K562 (cell line): ENCODE data around the gene CADM2. TPM values are rescaled to one million over a fixed set of nuclear protein-coding genes. Genes with fewer than 3 reads are reported as not detected.

ENCODE experiments used
- ATAC-seq: fragments of 200-7000 bp; cut with Tn5 transposase; 3 replicates; pipeline ENCODE4 v1.9.1; 2020; ENCODE audit warnings: moderate library complexity
- BruUV-seq: library from RNA; stranded (reverse); fragments of 400-500 nt; replicated peaks from 2 replicates; lab custom pipeline; 2021; lab: Mats Ljungman, UMichigan
- CTCF ChIA-PET: fragments of 300-600 bp; formaldehyde crosslinking; extraction: SDS; loops from one replicate; lab custom pipeline; 2021; ENCODE audit warnings: low intra/inter-chr PET ratio; lab: Yijun Ruan, JAX
- POLR2A ChIA-PET: fragments of 300-600, 350-650 bp; sonication (Branson Sonifier 250); formaldehyde crosslinking; extraction: SDS; loops from one replicate; lab custom pipeline; 2021; ENCODE audit warnings: antibody characterized with exemption, inconsistent platforms; lab: Yijun Ruan, JAX
- DNase-seq, 4 experiments: peaks; one replicate each; pipeline versions ENCODE4 v3.0.0 to v3.0.0-alpha.2; 2011 to 2018; ENCODE audit warnings: low spot score in 3 of 4, mixed read lengths in 3 of 4; ENCODE audit errors: extremely low read depth in 1 of 4
- FAIRE-seq: peaks from 2 replicates; lab custom pipeline; 2011; peaks lifted over from hg19 to GRCh38; lab: Jason Lieb, UNC
- H2AFZ ChIP-seq: 2 replicates; pipeline ENCODE4 v1.6.0; 2011; ENCODE audit warnings: low read depth, low read length, control low read depth, inconsistent platforms
- H3K27ac ChIP-seq: fragments of 200-600 bp; 3 replicates; pipeline ENCODE4 v1.8.0; 2011; ENCODE audit warnings: low read depth, mild to moderate bottlenecking, control low read depth, inconsistent platforms, low read length, moderate library complexity, mixed read lengths; ENCODE audit errors: extremely low read depth
- H3K27me3 ChIP-seq, 2 experiments: fragments of 300-600 bp in 1 of 2; 2 replicates in 1 of 2; 3 replicates in 1 of 2; pipeline versions ENCODE4 v1.6.0 to v1.8.0; 2011; ENCODE audit warnings: inconsistent platforms in 2 of 2, low read length in 2 of 2, mild to moderate bottlenecking in 1 of 2, mixed read lengths in 1 of 2, moderate library complexity in 1 of 2; ENCODE audit not compliant: control insufficient read depth in 2 of 2, insufficient read depth in 2 of 2
- H3K36me3 ChIP-seq: fragments of 300-600 bp; 3 replicates; pipeline ENCODE4 v1.8.0; 2011; ENCODE audit warnings: mild to moderate bottlenecking, low read length, inconsistent platforms; ENCODE audit not compliant: control insufficient read depth, insufficient read depth
- H3K4me1 ChIP-seq, 2 experiments: fragments of 200-600 bp in 1 of 2; replicated peaks in 1 of 2; 2 replicates in 1 of 2; 3 replicates in 1 of 2; pipeline versions ENCODE4 v1.5.1 to v1.8.0; 2011; ENCODE audit warnings: inconsistent platforms in 2 of 2, low read length in 2 of 2, mild to moderate bottlenecking in 1 of 2, mixed read lengths in 1 of 2, moderate library complexity in 1 of 2; ENCODE audit not compliant: control insufficient read depth in 2 of 2, insufficient read depth in 2 of 2
- H3K4me2 ChIP-seq: 2 replicates; pipeline ENCODE4 v1.6.1; 2011; ENCODE audit warnings: low read length, control low read depth, inconsistent platforms, mixed read lengths; ENCODE audit not compliant: insufficient read depth
- H3K4me3 ChIP-seq: fragments of 200-600 bp; sonication (generic), shearing (Covaris generic); 2 replicates; pipeline ENCODE4 v1.5.1; 2016; ENCODE audit warnings: control low read depth, inconsistent platforms
- H3K79me2 ChIP-seq: fragments of 200-600 bp; 3 replicates; pipeline ENCODE4 v1.8.0; 2011; ENCODE audit warnings: low read length, inconsistent platforms; ENCODE audit not compliant: control insufficient read depth, insufficient read depth
- H3K9ac ChIP-seq, 2 experiments: 2 replicates each; pipeline versions ENCODE4 v1.6.0 to v1.6.1; 2011; ENCODE audit warnings: low read depth in 2 of 2, low read length in 2 of 2, control low read depth in 1 of 2, inconsistent platforms in 1 of 2, mild to moderate bottlenecking in 1 of 2, mixed read lengths in 1 of 2; ENCODE audit not compliant: insufficient read depth in 1 of 2
- H3K9me1 ChIP-seq: one replicate; pipeline ENCODE4 v1.6.0; 2011; ENCODE audit warnings: inconsistent platforms, mild to moderate bottlenecking, low read length, moderate library complexity; ENCODE audit not compliant: control insufficient read depth, insufficient read depth
- H3K9me3 ChIP-seq: replicated peaks from 2 replicates; pipeline ENCODE4 v1.5.1; 2011; ENCODE audit warnings: low read depth, low read length, inconsistent platforms; ENCODE audit not compliant: control insufficient read depth, insufficient read depth
- H4K20me1 ChIP-seq: replicated peaks from 2 replicates; pipeline ENCODE4 v1.6.1; 2011; ENCODE audit warnings: low read length, inconsistent platforms, mixed read lengths; ENCODE audit not compliant: control insufficient read depth, insufficient read depth
- CBX2 ChIP-seq: fragments of 200-600 bp; sonication (generic); IDR thresholded peaks from one replicate; pipeline ENCODE4 v1.6.1; 2012; ENCODE audit warnings: mild to moderate bottlenecking, low read length, inconsistent platforms; ENCODE audit not compliant: insufficient read depth, poor library complexity, severe bottlenecking
- CREB3 ChIP-seq: fragments of 450-650 bp; conservative IDR thresholded peaks from 2 replicates; pipeline ENCODE4 v1.6.1; 2016; ENCODE audit warnings: missing genetic modification characterization, low read depth, mild to moderate bottlenecking, missing compliant biosample characterization, moderate library complexity
- HNRNPL ChIP-seq: fragments of 200-400 bp; formaldehyde crosslinking; IDR thresholded peaks from 2 replicates; pipeline ENCODE4 v1.6.1; 2017; ENCODE audit warnings: low read depth, mild to moderate bottlenecking, low read length
- IRF1 ChIP-seq: sonication (generic); formaldehyde crosslinking; IDR thresholded peaks from 2 replicates; pipeline ENCODE4 v1.8.0; 2022; ENCODE audit warnings: missing genetic modification reagents, mild to moderate bottlenecking, borderline replicate concordance
- NFIX ChIP-seq: fragments of 250-450 bp; sonication (Bioruptor Pico); IDR thresholded peaks from 2 replicates; pipeline ENCODE4 v1.4.0; 2020; ENCODE audit warnings: low read depth, mild to moderate bottlenecking, moderate library complexity
- PRPF4 ChIP-seq: fragments of 200-400 bp; formaldehyde crosslinking; IDR thresholded peaks from one replicate; pipeline ENCODE4 v1.6.1; 2017; ENCODE audit warnings: low read length, low read depth, mild to moderate bottlenecking; ENCODE audit not compliant: insufficient read depth, poor library complexity, severe bottlenecking
- ZBTB33 ChIP-seq: sonication (generic); formaldehyde crosslinking; IDR thresholded peaks from 2 replicates; pipeline ENCODE4 v1.8.1; 2023; ENCODE audit warnings: mild to moderate bottlenecking, missing genetic modification reagents
- ZNF318 ChIP-seq, 2 experiments: fragments of 450-650 bp; IDR thresholded peaks; 2 replicates each; pipeline ENCODE4 v1.6.1; 2016; ENCODE audit warnings: mild to moderate bottlenecking in 2 of 2, borderline replicate concordance in 1 of 2, low read depth in 1 of 2, moderate library complexity in 1 of 2
- WGBS: fragments of 100-300 bp; shearing (Covaris generic); methylation state at CpG from one replicate; pipeline ENCODE4 v1.1.6; 2016; ENCODE audit warnings: low coverage, mixed read lengths; ENCODE audit not compliant: insufficient coverage; ENCODE audit errors: missing lambda C conversion rate; 5-methylcytosine and 5-hydroxymethylcytosine counted together
- in situ Hi-C: fragments of 300-500 bp; cut with MboI; formaldehyde crosslinking; loops from 4 replicates; pipeline ENCODE4 v1.15.0; 2018; ENCODE audit warnings: inconsistent platforms, mixed read lengths
- intact Hi-C: fragments of 100-400 bp; cut with micrococcal nuclease; formaldehyde crosslinking; loops from 2 replicates; pipeline ENCODE4 v1.14.2; 2022
- polyA plus RNA-seq, 8 experiments: library from polyadenylated mRNA; depleted of rRNA in 4 of 8; stranded (reverse) in 5 of 8; unstranded in 3 of 8; fragments of >200 nt; fragmentation: Nextera tagmentation in 2 of 8; fragmentation: Illumina TruSeq in 1 of 8; extraction: Ambion mirVana in 2 of 8; extraction: Trizol in 1 of 8; gene quantifications; 2 replicates each; pipeline versions ENCODE4 v1.2.1 to v1.2.3, GENCODE V29; 2011 to 2014; ENCODE audit warnings: inconsistent platforms in 1 of 8, missing spikeins in 1 of 8
- total RNA-seq, 7 experiments: library from RNA; depleted of rRNA in 6 of 7; stranded (reverse); fragments of >200 nt in 6 of 7; fragmentation: Illumina TruSeq in 2 of 7; extraction: Trizol in 2 of 7; gene quantifications; 2 replicates each; pipeline versions ENCODE4 v1.2.1 to v1.2.3, GENCODE V29; 2011 to 2021; ENCODE audit warnings: low replicate concordance in 1 of 7

CADM2 gene
- total and polyA plus RNA-seq, 9 of the 15 experiments (the other 6 are each of a cell fraction or from before 2014, with no cell fraction given), result 0.11 to 3.2 (median 0.95) TPM

GRCh38 chr3:85244091-85244490, 285.3 kb downstream of the CADM2 start:
- Histone ChIP-seq H3K36me3 (no peaks in the 10 kb centered on the region), H3K27me3 (no peaks in the 10 kb centered on the region), H3K4me1 (no peaks in the 10 kb centered on the region), H4K20me1 (no peaks in the 10 kb centered on the region), H2AFZ (no peak overlapping the region), H3K27ac (no peak overlapping the region), H3K4me2 (no peak overlapping the region), H3K4me3 (no peak overlapping the region), H3K79me2 (no peaks in the 10 kb centered on the region), H3K9me1 (no peaks in the 10 kb centered on the region), H3K9ac (no peak overlapping the region), H3K9me3 (no peaks in the 10 kb centered on the region)
- no TSS peak for BruUV-seq
- no peak for ATAC-seq
- no peak for FAIRE-seq
- ChIA-PET POLR2A (no interaction called here), CTCF (no interaction called here)
- in situ Hi-C loops (no loop called here), intact Hi-C loops (no loop called here)
- WGBS, result 0% methylated on average over 4 of the region's 4 CpGs
- no peak for DNase-seq
- TF ChIP-seq ZNF318 (IDR thresholded peaks at IDR 0.05; ENCODE audit: borderline replicate concordance in 1 of 2, low read depth in 1 of 2), result no peak
- TF ChIP-seq IRF1 (CRISPR knock-in tag), result no peak
- no peak for TF ChIP-seq NFIX (CRISPR knock-in tag)
- no peak for TF ChIP-seq ZBTB33 (CRISPR knock-in tag)
- TF ChIP-seq HNRNPL, result no peak
- TF ChIP-seq CBX2, result no peak
- TF ChIP-seq CREB3 (tag), result no peak
- no peak for TF ChIP-seq PRPF4
